Activated CD4-positive, alpha-beta T cell treated with anti-CD3 and anti-CD28 coated beads for 36 hours (primary cell): ENCODE results near the gene TRPC4AP. TPM values are rescaled to one million over a fixed set of nuclear protein-coding genes. Genes with fewer than 3 reads are reported as not detected.

Experiments used
- ATAC-seq: fragments of 200-7000 bp; cut with Tn5 transposase; one replicate; pipeline ENCODE4 v1.10.0; 2021; ENCODE audit warnings: mild to moderate bottlenecking, moderate library complexity
- CTCF ChIA-PET: fragments of 350-600 bp; sonication (Branson Sonifier 250); formaldehyde crosslinking; loops from one replicate; lab custom pipeline; 2021; ENCODE audit warnings: antibody characterized with exemption; lab: Charles Lee
- POLR2A ChIA-PET: fragments of 350-600 bp; sonication (Branson Sonifier 250); formaldehyde crosslinking; loops from one replicate; lab custom pipeline; 2021; ENCODE audit warnings: antibody characterized with exemption, inconsistent platforms; lab: Charles Lee
- DNase-seq: peaks from one replicate; pipeline ENCODE4 v3.0.0-alpha.2; 2020
- H3K27ac Mint-ChIP-seq: one replicate; pipeline ENCODE4 v1.8.0; 2021; ENCODE audit warnings: mixed read lengths
- H3K27me3 Mint-ChIP-seq: one replicate; pipeline ENCODE4 v1.8.0; 2021; ENCODE audit warnings: mixed read lengths
- H3K36me3 Mint-ChIP-seq: one replicate; pipeline ENCODE4 v1.8.0; 2021; ENCODE audit warnings: low read depth, mixed read lengths
- H3K4me1 Mint-ChIP-seq: one replicate; pipeline ENCODE4 v1.8.0; 2021; ENCODE audit warnings: mixed read lengths
- H3K4me3 Mint-ChIP-seq: one replicate; pipeline ENCODE4 v1.8.0; 2021; ENCODE audit warnings: mild to moderate bottlenecking, moderate library complexity, mixed read lengths
- H3K9me3 Mint-ChIP-seq: one replicate; pipeline ENCODE4 v1.8.0; 2021; ENCODE audit warnings: low read depth, mixed read lengths
- intact Hi-C, 2 experiments: fragments of 100-400 bp; cut with DNase I in 1 of 2; cut with micrococcal nuclease in 1 of 2; formaldehyde crosslinking; loops; one replicate each; pipeline versions ENCODE4 v1.14.2 to v1.15.1; 2022 to 2024; cut with DNase I, micrococcal nuclease
- total RNA-seq, 2 experiments: library from RNA; stranded (reverse); gene quantifications; one replicate each; pipeline ENCODE4 v1.2.3, GENCODE V29; 2021

The TRPC4AP gene
- total RNA-seq, 2 experiments from 2014 or later: 36.0 to 39.6 TPM

GRCh38 chr20:35006009-35006408 lies 86.6 kb downstream of the TRPC4AP start:
- DNase-seq: peak; percentile 2
- Mint-ChIP-seq H3K27me3 (no peaks in the 10 kb centered on the region), H3K27ac (no peak overlapping the region)

GRCh38 chr20:35005463-35005961 lies 87.1 kb downstream of the TRPC4AP start:
- Mint-ChIP-seq H3K4me3 (no peak overlapping the region), H3K27ac (no peak overlapping the region), H3K9me3 (no peaks in the 10 kb centered on the region), H3K4me1 (no peaks in the 10 kb centered on the region), H3K27me3 (no peaks in the 10 kb centered on the region), H3K36me3 (peaks cover 23% of the 10 kb centered on the region)
- ChIA-PET CTCF (no interaction called here), POLR2A (no interaction called here)
- peak; percentile 2 for DNase-seq
- intact Hi-C loops: no loop called here
- no peak for ATAC-seq

More at GRCh38 chr20:35006009-35006408, 86.6 kb downstream of the TRPC4AP start:
- intact Hi-C loops: no loop called here
- ChIA-PET CTCF (no interaction called here), POLR2A (no interaction called here)
- no peaks in the 10 kb centered on the region for H3K9me3 Mint-ChIP-seq
- H3K4me1 Mint-ChIP-seq: no peaks in the 10 kb centered on the region
- no peak for ATAC-seq
- H3K4me3 Mint-ChIP-seq: no peak overlapping the region
- H3K36me3 Mint-ChIP-seq: peaks cover 24% of the 10 kb centered on the region

GRCh38 chr20:35004749-35005462 lies 87.7 kb downstream of the TRPC4AP start:
- Mint-ChIP-seq H3K4me3 (no peak overlapping the region), H3K4me1 (no peaks in the 10 kb centered on the region), H3K9me3 (no peaks in the 10 kb centered on the region), H3K36me3 (peaks cover 19% of the 10 kb centered on the region), H3K27ac (no peak overlapping the region), H3K27me3 (no peaks in the 10 kb centered on the region)
- ChIA-PET CTCF (no interaction called here), POLR2A (no interaction called here)
- ATAC-seq (no peak), DNase-seq (no peak)
- intact Hi-C loops: no loop called here

- ATAC-seq (no peak), DNase-seq (no peak)
- Mint-ChIP-seq H3K4me3 (no peak overlapping the region), H3K27me3 (no peaks in the 10 kb centered on the region), H3K27ac (no peak overlapping the region), H3K9me3 (no peaks in the 10 kb centered on the region), H3K4me1 (no peaks in the 10 kb centered on the region), H3K36me3 (peaks cover 13% of the 10 kb centered on the region)
- POLR2A ChIA-PET: no interaction called here
- CTCF ChIA-PET: no interaction called here
- intact Hi-C loops: no loop called here
These were observed 88.4 kb downstream of the TRPC4AP start for GRCh38 chr20:35004051-35004725.

- no peaks in the 10 kb centered on the region for H3K27me3 Mint-ChIP-seq
- no peak overlapping the region for H3K4me3 Mint-ChIP-seq
- H3K36me3 Mint-ChIP-seq: peaks cover 16% of the 10 kb centered on the region
- intact Hi-C loops: no loop called here
- CTCF ChIA-PET: interaction anchor here (1.1 kb wide), 1 partner anchor 8 kb away, joined by 3 read pairs; no protein-coding TSS in a partner anchor
- H3K27ac Mint-ChIP-seq: no peak overlapping the region
- POLR2A ChIA-PET: no interaction called here
- no peaks in the 10 kb centered on the region for H3K9me3 Mint-ChIP-seq
- ATAC-seq (no peak), DNase-seq (no peak)
- H3K4me1 Mint-ChIP-seq: no peaks in the 10 kb centered on the region
These were observed 89.2 kb downstream of the TRPC4AP start for GRCh38 chr20:35003211-35004031.

GRCh38 chr20:35002426-35003210 lies 90.0 kb downstream of the TRPC4AP start:
- H3K36me3 Mint-ChIP-seq: peaks cover 23% of the 10 kb centered on the region
- DNase-seq: no peak
- POLR2A ChIA-PET: no interaction called here
- H3K4me1 Mint-ChIP-seq: peaks cover 3% of the 10 kb centered on the region
- H3K27me3 Mint-ChIP-seq: no peaks in the 10 kb centered on the region
- H3K9me3 Mint-ChIP-seq: no peaks in the 10 kb centered on the region
- no peak overlapping the region for H3K27ac Mint-ChIP-seq
- ATAC-seq: no peak
- intact Hi-C loops: no loop called here
- CTCF ChIA-PET: interaction anchor here (0.6 to 1.7 kb wide), 3 partner anchors 9 to 273 kb away, joined by 3 to 10 read pairs (median 3); no protein-coding TSS in a partner anchor
- H3K4me3 Mint-ChIP-seq: no peak overlapping the region

- no peaks in the 10 kb centered on the region for H3K27me3 Mint-ChIP-seq
- intact Hi-C loops: no loop called here
- ChIA-PET POLR2A (interaction anchor here (0.5 kb wide), 1 partner anchor 67 kb away, joined by 4 read pairs; no protein-coding TSS in a partner anchor), CTCF (interaction anchor here (0.7 to 1.8 kb wide), 3 partner anchors 127 to 250 kb away, joined by 3 to 10 read pairs (median 5); no protein-coding TSS in a partner anchor)
- peak; percentile 43 for DNase-seq
- peaks cover 24% of the 10 kb centered on the region for H3K36me3 Mint-ChIP-seq
- H3K9me3 Mint-ChIP-seq: no peaks in the 10 kb centered on the region
- no peak overlapping the region for H3K4me3 Mint-ChIP-seq
- peaks cover 4% of the 10 kb centered on the region for H3K4me1 Mint-ChIP-seq
- H3K27ac Mint-ChIP-seq: no peak overlapping the region
- ATAC-seq: no peak
These were observed 90.8 kb downstream of the TRPC4AP start for GRCh38 chr20:35001596-35002362.

GRCh38 chr20:35000922-35001595 lies 91.5 kb downstream of the TRPC4AP start:
- peaks cover 24% of the 10 kb centered on the region for H3K36me3 Mint-ChIP-seq
- H3K9me3 Mint-ChIP-seq: no peaks in the 10 kb centered on the region

GRCh38 chr20:35000311-35000921 lies 92.2 kb downstream of the TRPC4AP start:
- H3K4me1 Mint-ChIP-seq: peaks cover 4% of the 10 kb centered on the region
- peaks cover 26% of the 10 kb centered on the region for H3K36me3 Mint-ChIP-seq
- DNase-seq (no peak), ATAC-seq (no peak)
- H3K27me3 Mint-ChIP-seq: no peaks in the 10 kb centered on the region
- ChIA-PET POLR2A (no interaction called here), CTCF (interaction anchor here (1.8 kb wide), 1 partner anchor 126 kb away, joined by 5 read pairs; no protein-coding TSS in a partner anchor)
- intact Hi-C loops: no loop called here
- no peak overlapping the region for H3K4me3 Mint-ChIP-seq
- no peak overlapping the region for H3K27ac Mint-ChIP-seq
- no peaks in the 10 kb centered on the region for H3K9me3 Mint-ChIP-seq

More at GRCh38 chr20:35000922-35001595, 91.5 kb downstream of the TRPC4AP start:
- intact Hi-C loops: no loop called here
- Mint-ChIP-seq H3K4me3 (no peak overlapping the region), H3K4me1 (peaks cover 4% of the 10 kb centered on the region), H3K27me3 (no peaks in the 10 kb centered on the region), H3K27ac (no peak overlapping the region)
- ATAC-seq (no peak), DNase-seq (no peak)
- ChIA-PET CTCF (interaction anchor here (0.7 to 1.8 kb wide), 3 partner anchors 126 to 251 kb away, joined by 3 to 10 read pairs (median 5); no protein-coding TSS in a partner anchor), POLR2A (no interaction called here)
